GM19193 (cell line): ENCODE data around the gene BLID.

Source experiments
- POLR2A ChIP-seq: IDR thresholded peaks from 4 replicates; pipeline ENCODE4 v1.6.1; 2011; ENCODE audit not compliant: insufficient read depth, insufficient read length; ENCODE audit errors: extremely low read depth

BLID gene

DNA sequence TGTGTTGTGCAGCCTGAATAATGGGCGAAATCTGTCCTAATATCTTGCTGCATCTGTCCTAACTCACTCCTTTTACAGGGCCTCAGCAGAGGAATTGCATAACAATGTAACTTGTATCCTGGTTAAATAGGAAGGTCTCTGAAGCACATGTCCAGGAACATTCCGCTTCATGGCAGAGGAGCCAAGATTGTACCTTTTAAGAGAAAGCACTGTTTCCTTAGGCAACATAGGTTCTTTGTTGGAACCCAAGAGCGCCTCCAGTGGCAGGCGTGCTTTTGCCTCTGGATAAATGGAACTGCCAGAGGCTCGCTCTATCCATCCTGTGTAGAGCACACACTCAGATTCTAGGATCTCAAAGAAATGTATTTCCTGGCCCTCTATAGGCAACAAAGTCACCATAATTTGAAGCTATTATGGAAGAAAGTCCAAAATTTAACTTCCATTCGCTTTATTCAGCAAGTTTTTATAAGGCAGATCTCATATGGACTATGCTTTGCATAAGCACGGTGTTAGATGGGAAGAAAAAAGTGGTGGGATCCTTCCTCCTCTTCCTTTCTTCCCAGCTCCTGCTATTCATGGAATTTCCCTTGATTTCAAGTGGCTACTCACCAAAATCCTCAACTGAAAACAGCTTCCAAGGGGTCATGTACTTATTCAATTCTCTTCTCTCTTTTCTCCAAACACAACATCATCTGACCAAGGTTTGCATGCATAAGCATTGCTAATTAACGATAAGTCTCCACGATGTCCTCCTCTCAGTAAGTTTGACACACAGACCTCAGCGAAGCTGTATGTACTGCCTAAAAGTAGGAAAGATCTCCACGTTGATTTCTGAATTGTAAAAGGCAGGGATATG, at the start of gene BLID:
TSS of gene BLID (minus strand) at position 692 of the 856 bp plus-strand sequence. CDS start at position 399, 293 bp downstream.
- no peak for TF ChIP-seq POLR2A

GRCh38 chr11:122163053-122163819, 47.2 kb upstream of the BLID start:
- no peak for TF ChIP-seq POLR2A

GRCh38 chr11:122162095-122162494, 46.1 kb upstream of the BLID start:
- no peak for TF ChIP-seq POLR2A

GRCh38 chr11:122160841-122161590, 45.0 kb upstream of the BLID start:
- TF ChIP-seq POLR2A, result no peak

GRCh38 chr11:122159861-122160260, 43.8 kb upstream of the BLID start:
- no peak for TF ChIP-seq POLR2A

GRCh38 chr11:122159173-122159721, 43.2 kb upstream of the BLID start:
- TF ChIP-seq POLR2A, result no peak

DNA sequence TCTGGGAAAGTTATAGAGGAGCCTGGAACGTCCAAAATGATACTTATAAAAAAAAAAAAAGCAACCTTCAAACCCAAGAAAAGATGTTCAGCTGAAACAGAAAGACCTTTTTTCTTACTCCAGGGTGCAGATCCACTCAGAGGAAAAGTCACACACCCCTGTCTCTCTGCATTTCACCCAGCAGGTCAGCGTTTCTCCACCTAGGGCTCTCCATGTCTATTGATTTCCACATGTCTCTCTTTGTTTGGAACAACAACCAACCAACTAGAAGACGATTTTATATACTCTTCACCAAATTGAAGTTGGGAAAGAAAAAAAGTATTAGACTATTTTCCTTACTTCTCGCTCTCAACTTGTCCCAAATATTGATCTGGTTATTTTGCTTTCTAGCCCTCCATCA, 42.2 kb upstream of the BLID start:
- no peak for TF ChIP-seq POLR2A

GRCh38 chr11:122157653-122158161, 41.7 kb upstream of the BLID start:
- no peak for TF ChIP-seq POLR2A

DNA sequence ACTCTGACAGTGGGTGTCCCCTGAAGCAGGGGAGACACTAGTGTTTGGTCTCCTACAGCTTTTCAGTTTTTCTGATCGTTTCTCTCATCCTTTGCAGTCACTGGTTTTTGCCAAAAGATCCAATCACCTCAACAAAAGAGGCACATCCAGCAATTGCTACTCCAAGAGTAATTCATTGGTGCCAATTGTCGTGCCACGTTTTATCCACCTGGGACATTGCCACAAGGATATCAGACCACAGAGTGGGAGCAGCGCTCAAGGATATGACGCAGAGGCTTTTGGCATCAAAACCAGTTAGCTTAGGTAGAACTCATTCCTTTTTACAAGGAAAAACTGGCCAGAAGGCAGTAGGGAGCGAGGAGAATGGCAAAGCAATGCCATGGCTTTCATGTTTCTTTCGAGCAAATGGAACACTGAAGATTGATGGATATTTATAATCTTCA, 40.9 kb upstream of the BLID start:
- no peak for TF ChIP-seq POLR2A

DNA sequence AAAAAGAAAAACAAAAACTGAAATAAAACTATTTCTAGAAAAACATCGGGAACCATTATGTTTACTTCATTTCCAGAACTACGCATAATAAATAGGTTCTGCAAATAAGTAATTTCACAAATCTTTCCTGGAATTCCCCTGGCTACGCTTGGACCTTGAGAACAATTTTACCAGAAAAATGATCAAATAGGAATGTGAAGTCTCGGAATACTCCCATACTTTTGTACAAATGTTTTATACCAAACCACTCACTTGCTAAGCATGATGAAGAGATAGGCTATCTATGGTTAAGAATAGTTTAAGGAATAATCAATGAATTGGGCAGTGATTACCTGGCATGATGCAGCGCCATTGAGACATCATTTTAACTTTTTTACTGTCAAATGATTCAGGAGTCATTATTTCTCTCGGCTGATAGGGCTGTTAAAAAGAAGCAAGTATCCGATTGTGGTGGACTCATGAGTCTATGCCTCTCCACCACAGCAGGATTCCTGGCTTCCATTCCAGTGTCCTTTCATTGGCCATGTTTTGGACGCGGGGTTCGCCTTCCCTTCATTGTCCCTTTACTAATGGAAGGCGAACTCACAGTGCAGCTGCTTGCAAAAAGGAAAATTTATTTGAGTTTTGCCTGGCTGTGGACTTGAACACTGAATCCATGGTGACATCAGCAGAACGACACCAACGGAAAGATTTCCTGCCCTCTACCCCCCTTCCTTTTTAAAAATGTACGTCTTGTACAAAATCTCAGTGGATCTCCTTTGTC, 39.9 kb upstream of the BLID start:
- TF ChIP-seq POLR2A, result no peak

- TF ChIP-seq POLR2A, result no peak
Observed at GRCh38 chr11:122154994-122155393, 39.0 kb upstream of the BLID start.

GRCh38 chr11:122154227-122154626, 38.2 kb upstream of the BLID start:
- TF ChIP-seq POLR2A, result no peak

DNA sequence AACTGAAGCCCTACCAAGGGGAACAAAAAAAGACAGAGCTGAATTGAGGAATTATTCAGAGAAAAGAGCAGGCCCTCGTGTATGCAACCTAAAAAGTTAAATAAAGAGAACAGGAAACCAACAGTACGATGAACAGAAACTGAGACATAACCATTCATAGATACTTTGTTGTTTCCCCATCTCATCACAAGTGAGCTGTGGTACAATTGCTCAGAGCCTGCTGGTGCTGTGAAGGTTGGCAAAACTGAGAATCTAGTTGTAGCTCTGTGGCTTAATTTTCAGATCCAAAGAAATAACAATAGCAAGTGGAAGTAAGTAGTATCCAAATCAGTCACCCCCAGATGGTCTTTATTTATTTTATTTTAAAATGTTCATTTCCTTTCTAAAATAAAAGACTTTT, 37.7 kb upstream of the BLID start:
- TF ChIP-seq POLR2A, result no peak
